ENCODE measurements around the gene ME3.

DNA sequence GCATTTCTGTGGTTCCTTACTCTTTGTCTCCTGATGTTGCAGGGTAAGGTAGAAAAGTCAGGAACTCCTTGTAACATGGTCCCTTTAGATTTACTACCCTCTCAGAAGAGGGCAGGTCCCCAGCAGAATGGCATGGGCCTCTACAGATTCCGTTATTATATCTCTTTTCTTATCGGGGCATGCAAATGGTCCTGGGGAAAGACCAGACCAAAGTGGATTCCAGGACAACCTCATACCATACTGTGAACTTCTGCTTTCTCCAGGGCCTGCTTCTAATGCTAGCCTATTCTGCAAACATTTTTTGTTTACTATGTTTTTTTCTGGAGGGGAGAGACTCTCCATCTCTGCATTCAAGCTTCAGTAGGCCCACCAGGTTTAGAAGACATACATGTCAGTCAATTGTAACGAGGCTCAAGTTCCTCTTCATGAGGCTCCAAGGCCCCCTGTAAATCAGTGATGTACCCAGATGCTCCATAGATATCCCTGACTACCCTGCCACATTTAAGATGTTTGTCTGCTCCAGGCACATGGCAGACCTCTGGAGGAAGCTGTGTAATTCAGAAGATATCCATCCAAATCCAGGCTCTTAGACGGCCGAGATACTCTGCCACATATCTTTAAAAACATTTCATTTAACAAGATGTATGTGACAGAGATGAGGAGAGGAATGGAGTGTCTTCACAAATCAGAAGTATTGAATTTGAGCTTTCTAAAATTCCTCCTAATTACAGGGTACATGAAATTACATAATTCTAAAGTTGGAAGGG lies 8.5 kb upstream of the ME3 start:
- TF ChIP-seq KDM5A (IDR thresholded peaks at IDR 0.05) = no peak
- TF ChIP-seq, protein P1, sequence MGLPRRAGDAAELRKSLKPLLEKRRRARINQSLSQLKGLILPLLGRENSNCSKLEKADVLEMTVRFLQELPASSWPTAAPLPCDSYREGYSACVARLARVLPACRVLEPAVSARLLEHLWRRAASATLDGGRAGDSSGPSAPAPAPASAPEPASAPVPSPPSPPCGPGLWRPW (IDR thresholded peaks at IDR 0.05) = no peak
- TF ChIP-seq, protein P2, sequence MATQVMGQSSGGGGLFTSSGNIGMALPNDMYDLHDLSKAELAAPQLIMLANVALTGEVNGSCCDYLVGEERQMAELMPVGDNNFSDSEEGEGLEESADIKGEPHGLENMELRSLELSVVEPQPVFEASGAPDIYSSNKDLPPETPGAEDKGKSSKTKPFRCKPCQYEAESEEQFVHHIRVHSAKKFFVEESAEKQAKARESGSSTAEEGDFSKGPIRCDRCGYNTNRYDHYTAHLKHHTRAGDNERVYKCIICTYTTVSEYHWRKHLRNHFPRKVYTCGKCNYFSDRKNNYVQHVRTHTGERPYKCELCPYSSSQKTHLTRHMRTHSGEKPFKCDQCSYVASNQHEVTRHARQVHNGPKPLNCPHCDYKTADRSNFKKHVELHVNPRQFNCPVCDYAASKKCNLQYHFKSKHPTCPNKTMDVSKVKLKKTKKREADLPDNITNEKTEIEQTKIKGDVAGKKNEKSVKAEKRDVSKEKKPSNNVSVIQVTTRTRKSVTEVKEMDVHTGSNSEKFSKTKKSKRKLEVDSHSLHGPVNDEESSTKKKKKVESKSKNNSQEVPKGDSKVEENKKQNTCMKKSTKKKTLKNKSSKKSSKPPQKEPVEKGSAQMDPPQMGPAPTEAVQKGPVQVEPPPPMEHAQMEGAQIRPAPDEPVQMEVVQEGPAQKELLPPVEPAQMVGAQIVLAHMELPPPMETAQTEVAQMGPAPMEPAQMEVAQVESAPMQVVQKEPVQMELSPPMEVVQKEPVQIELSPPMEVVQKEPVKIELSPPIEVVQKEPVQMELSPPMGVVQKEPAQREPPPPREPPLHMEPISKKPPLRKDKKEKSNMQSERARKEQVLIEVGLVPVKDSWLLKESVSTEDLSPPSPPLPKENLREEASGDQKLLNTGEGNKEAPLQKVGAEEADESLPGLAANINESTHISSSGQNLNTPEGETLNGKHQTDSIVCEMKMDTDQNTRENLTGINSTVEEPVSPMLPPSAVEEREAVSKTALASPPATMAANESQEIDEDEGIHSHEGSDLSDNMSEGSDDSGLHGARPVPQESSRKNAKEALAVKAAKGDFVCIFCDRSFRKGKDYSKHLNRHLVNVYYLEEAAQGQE (IDR thresholded peaks at IDR 0.05) = no peak
- no peak for TF ChIP-seq MAX (IDR thresholded peaks at IDR 0.05)
- no peak for TF ChIP-seq CTCF (IDR thresholded peaks at IDR 0.05)
- no peak for TF ChIP-seq POLR2A (IDR thresholded peaks at IDR 0.05; ENCODE audit: low read length)
- TF ChIP-seq CBX2 (IDR thresholded peaks at IDR 0.05; ENCODE audit: borderline replicate concordance, low read depth) = no peak

Data from A549 (cell line).